Measurements from ENCODE around the gene ALKBH3. TPM values are rescaled to one million over a fixed set of nuclear protein-coding genes. Genes with fewer than 3 reads are reported as not detected.

Gene ALKBH3
- total and polyA plus RNA-seq, 2 experiments from 2014 or later = 10.7 to 10.8 TPM

- no peak overlapping the region for H3K27ac ChIP-seq (ENCODE audit: low read depth)
These were observed 41.6 kb downstream of the ALKBH3 start for GRCh38 chr11:43922295-43922648.

More at GRCh38 chr11:43922295-43922648, 41.6 kb downstream of the ALKBH3 start:
- Mint-ChIP-seq H3K27me3 (ENCODE audit: insufficient read depth, low read depth, poor library complexity) (no peaks in the 10 kb centered on the region), H3K27ac (no peak overlapping the region), H3K9me3 (no peaks in the 10 kb centered on the region), H3K36me3 (ENCODE audit: low read depth) (peaks cover 6% of the 10 kb centered on the region; the same call in 1 of the 3 replicates), H3K4me1 (peaks cover 33% of the 10 kb centered on the region), H3K4me3 (no peak overlapping the region)
- H4K20me1 ChIP-seq (replicated peaks; ENCODE audit: insufficient read depth) = no peaks in the 10 kb centered on the region
- H3K4me2 ChIP-seq = no peak overlapping the region
- no peak overlapping the region for H3K4me3 ChIP-seq
- no peaks in the 10 kb centered on the region for H3K79me2 ChIP-seq (replicated peaks; ENCODE audit: insufficient read depth)
- H2AFZ ChIP-seq = no peak overlapping the region
- peaks cover 20% of the 10 kb centered on the region; the same call in 1 of the 2 replicates for H3K4me1 ChIP-seq (ENCODE audit: insufficient read depth)
- no peak for DNase-seq (ENCODE audit: low spot score)
- no peaks in the 10 kb centered on the region for H3K9me2 ChIP-seq (ENCODE audit: insufficient read depth)
- TF ChIP-seq ZNF462 (CRISPR knock-in tag; IDR thresholded peaks at IDR 0.05) = no peak
- TF ChIP-seq NANOG (IDR thresholded peaks at IDR 0.05; ENCODE audit: borderline replicate concordance) = no peak
- no peak for TF ChIP-seq POLR2AphosphoS5 (IDR thresholded peaks at IDR 0.05; ENCODE audit: low read depth)
- no peak for TF ChIP-seq REST (IDR thresholded peaks at IDR 0.05; ENCODE audit: unreplicated experiment)
- no peak for TF ChIP-seq ETS1 (IDR thresholded peaks at IDR 0.05)
- TF ChIP-seq EZH2phosphoT487 (IDR thresholded peaks at IDR 0.05; ENCODE audit: unreplicated experiment) = no peak
- TF ChIP-seq CREB1 (CRISPR knock-in tag; IDR thresholded peaks at IDR 0.05; ENCODE audit: low read depth) = no peak
- no peak for TF ChIP-seq EZH2 (IDR thresholded peaks at IDR 0.05; ENCODE audit: low read depth, unreplicated experiment)
- TF ChIP-seq ZNF331 (CRISPR knock-in tag; IDR thresholded peaks at IDR 0.05; ENCODE audit: low read depth) = no peak
- TF ChIP-seq CTCF (conservative IDR thresholded peaks at IDR 0.05; ENCODE audit: low read depth in 2 of 2) = no peak
- no peak for TF ChIP-seq JUNB (IDR thresholded peaks at IDR 0.05; ENCODE audit: unreplicated experiment)
- TF ChIP-seq STAT1 (IDR thresholded peaks at IDR 0.05; ENCODE audit: unreplicated experiment) = no peak
- TF ChIP-seq ZNF114 (CRISPR knock-in tag; IDR thresholded peaks at IDR 0.05) = no peak
- 0 out of 2 replicates have a peak, but pooled peaks cover 3% of the 10 kb centered on the region for H3F3A ChIP-seq (replicated peaks; ENCODE audit: low read depth)
- no peaks in the 10 kb centered on the region for H3K27me3 ChIP-seq (ENCODE audit: insufficient read depth)
- no peaks in the 10 kb centered on the region for H3K36me3 ChIP-seq (ENCODE audit: insufficient read depth)
- ATAC-seq = no peak
